Measurements from ENCODE around the gene FRMD4A.

The FRMD4A gene

GRCh38 chr10:13773043-13773442, 557.7 kb downstream of the FRMD4A start:
- TF ChIP-seq CEBPB (IDR thresholded peaks at IDR 0.05): no peak
- no peak for TF ChIP-seq EP300 (IDR thresholded peaks at IDR 0.05; ENCODE audit: borderline replicate concordance)
- TF ChIP-seq REST (IDR thresholded peaks at IDR 0.05; ENCODE audit: low read depth): no peak
- no peak for TF ChIP-seq YY1 (IDR thresholded peaks at IDR 0.05; ENCODE audit: low read depth)
- no peak for TF ChIP-seq MAX (IDR thresholded peaks at IDR 0.05)
- no peak for TF ChIP-seq NFIC (IDR thresholded peaks at IDR 0.05)
- TF ChIP-seq EGR1 (IDR thresholded peaks at IDR 0.05): no peak
- TF ChIP-seq CREB1 (IDR thresholded peaks at IDR 0.05; ENCODE audit: low read depth): no peak
- TF ChIP-seq TCF12 (IDR thresholded peaks at IDR 0.05; ENCODE audit: low read depth): no peak
- no peak for TF ChIP-seq TEAD4 (IDR thresholded peaks at IDR 0.05)
- TF ChIP-seq TAF1 (IDR thresholded peaks at IDR 0.05; ENCODE audit: low read depth): no peak
- no peak for TF ChIP-seq FOXM1 (IDR thresholded peaks at IDR 0.05; ENCODE audit: borderline replicate concordance, low read depth)
- no peak for TF ChIP-seq RAD21 (IDR thresholded peaks at IDR 0.05; ENCODE audit: low read depth)
- no peak for TF ChIP-seq USF1 (IDR thresholded peaks at IDR 0.05)
- no peak for TF ChIP-seq ZBTB7A (IDR thresholded peaks at IDR 0.05; ENCODE audit: low read depth)

GRCh38 chr10:13771992-13772391, 558.7 kb downstream of the FRMD4A start:
- no peak for TF ChIP-seq EP300 (IDR thresholded peaks at IDR 0.05; ENCODE audit: borderline replicate concordance)
- no peak for TF ChIP-seq NFIC (IDR thresholded peaks at IDR 0.05)
- TF ChIP-seq TCF12 (IDR thresholded peaks at IDR 0.05; ENCODE audit: low read depth): no peak
- TF ChIP-seq MAX (IDR thresholded peaks at IDR 0.05): no peak
- TF ChIP-seq USF1 (IDR thresholded peaks at IDR 0.05): no peak
- TF ChIP-seq REST (IDR thresholded peaks at IDR 0.05; ENCODE audit: low read depth): no peak
- no peak for TF ChIP-seq TAF1 (IDR thresholded peaks at IDR 0.05; ENCODE audit: low read depth)
- TF ChIP-seq ZBTB7A (IDR thresholded peaks at IDR 0.05; ENCODE audit: low read depth): no peak
- TF ChIP-seq CREB1 (IDR thresholded peaks at IDR 0.05; ENCODE audit: low read depth): no peak
- no peak for TF ChIP-seq EGR1 (IDR thresholded peaks at IDR 0.05)
- no peak for TF ChIP-seq TEAD4 (IDR thresholded peaks at IDR 0.05)

- TF ChIP-seq ZBTB7A (IDR thresholded peaks at IDR 0.05; ENCODE audit: low read depth): no peak
- no peak for TF ChIP-seq EGR1 (IDR thresholded peaks at IDR 0.05)
- no peak for TF ChIP-seq CREB1 (IDR thresholded peaks at IDR 0.05; ENCODE audit: low read depth)
- TF ChIP-seq TEAD4 (IDR thresholded peaks at IDR 0.05): no peak
- no peak for TF ChIP-seq NFIC (IDR thresholded peaks at IDR 0.05)
- TF ChIP-seq CEBPB (IDR thresholded peaks at IDR 0.05): no peak
- no peak for TF ChIP-seq TAF1 (IDR thresholded peaks at IDR 0.05; ENCODE audit: low read depth)
- no peak for TF ChIP-seq EP300 (IDR thresholded peaks at IDR 0.05; ENCODE audit: borderline replicate concordance)
- no peak for TF ChIP-seq USF1 (IDR thresholded peaks at IDR 0.05)
- TF ChIP-seq MAX (IDR thresholded peaks at IDR 0.05): no peak
- TF ChIP-seq YY1 (IDR thresholded peaks at IDR 0.05; ENCODE audit: low read depth): no peak
- no peak for TF ChIP-seq REST (IDR thresholded peaks at IDR 0.05; ENCODE audit: low read depth)
- no peak for TF ChIP-seq TCF12 (IDR thresholded peaks at IDR 0.05; ENCODE audit: low read depth)
- TF ChIP-seq FOXM1 (IDR thresholded peaks at IDR 0.05; ENCODE audit: borderline replicate concordance, low read depth): no peak
- no peak for TF ChIP-seq RAD21 (IDR thresholded peaks at IDR 0.05; ENCODE audit: low read depth)
Measured at GRCh38 chr10:13770760-13771493, 559.8 kb downstream of the FRMD4A start.

Measured in Ishikawa (cell line).